ENCODE measurements around the gene ELMO1.
"Not testable (repeated sequence)": the region's sequence is repeated elsewhere in the genome, so short reads cannot be mapped to it uniquely, and the experiment has no call there.

The ELMO1 gene

DNA sequence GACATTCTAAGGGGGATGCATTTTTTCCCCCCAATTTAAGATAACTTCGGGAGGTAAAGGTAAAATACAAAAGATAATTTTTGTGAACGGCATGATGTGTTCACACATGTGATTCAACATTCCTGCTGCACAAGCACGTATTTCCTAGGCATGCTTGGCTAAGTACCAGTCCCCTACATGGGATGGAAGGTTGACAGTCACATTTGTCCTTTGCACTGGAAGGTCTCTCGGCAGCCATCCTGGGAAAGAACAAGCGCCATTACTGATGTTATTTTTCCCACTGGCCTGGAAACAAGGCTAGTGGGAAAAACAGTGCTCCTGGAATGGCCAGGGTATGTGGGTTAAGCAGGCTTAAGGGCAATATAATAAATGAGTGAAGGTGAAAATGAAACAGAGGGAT, 448.2 kb downstream of the ELMO1 start:
- DNase-seq (ENCODE audit: extremely low read depth in 1 of 2, low read depth in 1 of 2), result no peak

DNA sequence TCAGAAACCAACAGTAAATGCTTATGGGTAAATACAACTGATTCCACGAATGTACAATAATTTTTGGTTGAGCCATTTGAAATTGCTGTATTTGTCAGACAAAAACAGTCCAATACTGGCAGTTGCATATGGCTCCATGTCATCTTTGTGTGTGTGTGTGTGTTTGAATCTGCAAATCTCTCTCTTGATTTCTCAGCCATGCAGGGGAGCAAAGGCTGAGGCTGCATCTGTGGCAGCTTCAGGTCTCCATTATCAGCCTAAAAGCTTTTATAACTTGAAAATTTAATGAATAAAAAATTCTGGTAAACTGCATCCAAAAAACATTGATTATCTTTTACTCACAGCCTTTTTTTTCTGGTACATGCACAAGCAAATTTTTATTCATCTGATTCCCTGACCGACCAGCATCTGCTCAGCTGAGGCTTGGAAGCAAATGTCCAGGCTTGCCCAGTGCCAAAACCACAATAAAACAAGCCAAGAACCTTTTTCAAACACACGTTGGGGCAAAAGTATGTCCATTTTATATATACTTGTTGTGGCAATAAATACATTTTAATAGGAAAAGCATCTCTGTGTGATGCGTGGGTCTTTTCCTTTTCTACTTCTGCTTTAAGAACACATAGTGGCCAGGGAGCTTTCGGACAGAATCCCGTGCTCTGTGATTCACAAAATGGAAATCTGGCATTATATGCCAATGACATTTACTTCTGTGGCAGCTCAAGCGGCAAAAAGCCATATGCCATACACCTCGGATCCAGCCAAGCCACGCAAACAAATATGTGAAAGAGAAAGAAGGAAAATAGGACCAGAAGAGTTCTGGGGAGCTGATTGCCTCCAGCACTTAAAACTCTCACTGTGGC, 448.8 kb downstream of the ELMO1 start:
- DNase-seq (ENCODE audit: extremely low read depth in 1 of 2, low read depth in 1 of 2), result no peak

DNA sequence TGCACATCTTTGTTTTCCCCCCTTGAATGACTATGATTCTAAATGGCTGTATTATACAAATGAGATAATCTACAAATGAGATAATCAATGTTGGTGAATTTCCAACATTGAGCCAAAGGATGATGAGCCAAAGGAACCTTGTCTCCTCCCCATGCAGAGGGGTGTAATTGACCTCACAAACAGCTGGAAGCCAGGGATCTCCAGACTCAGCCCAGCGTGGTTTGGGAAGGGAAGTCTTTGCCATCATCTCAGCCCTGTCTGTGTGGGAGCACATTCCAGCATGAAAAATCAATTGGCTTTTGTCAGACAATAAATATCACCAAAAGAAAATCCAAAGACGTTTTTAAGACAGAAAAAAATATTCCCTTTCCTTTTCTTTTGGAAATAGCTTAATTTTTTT, 452.9 kb downstream of the ELMO1 start:
- no peak for DNase-seq (ENCODE audit: extremely low read depth in 1 of 2, low read depth in 1 of 2)

DNA sequence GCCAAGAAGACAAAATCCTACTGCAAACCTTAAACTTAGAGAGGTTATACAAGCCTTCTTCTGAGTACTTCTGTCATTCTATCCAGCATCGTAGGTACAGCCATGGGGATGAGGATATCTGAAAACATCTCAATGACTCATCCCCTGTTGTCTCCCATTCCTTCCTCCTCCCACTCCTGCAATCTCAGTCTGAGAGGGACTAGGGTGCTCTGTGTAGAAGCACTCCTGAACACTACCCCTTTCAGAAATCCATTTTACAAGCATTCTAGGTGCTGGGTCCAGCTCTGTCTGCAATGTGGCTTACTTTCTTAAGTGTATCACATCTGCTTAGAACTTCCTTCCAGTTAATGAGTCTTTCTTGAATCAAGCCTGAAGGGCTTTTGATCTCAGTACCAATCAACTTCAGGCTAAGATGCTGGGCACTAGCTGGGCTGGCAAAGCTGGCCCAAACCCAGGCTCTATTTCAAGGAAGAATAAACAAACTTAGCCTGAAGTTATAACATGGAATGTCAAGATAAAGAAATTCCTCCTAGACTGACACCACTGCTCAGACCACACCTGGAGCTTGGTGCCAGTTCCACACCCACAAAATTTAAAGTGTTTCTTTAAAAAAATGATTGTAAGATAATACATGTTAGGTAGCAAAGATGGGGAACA, 454.1 kb downstream of the ELMO1 start:
- no peak for DNase-seq (ENCODE audit: extremely low read depth in 1 of 2, low read depth in 1 of 2)

DNA sequence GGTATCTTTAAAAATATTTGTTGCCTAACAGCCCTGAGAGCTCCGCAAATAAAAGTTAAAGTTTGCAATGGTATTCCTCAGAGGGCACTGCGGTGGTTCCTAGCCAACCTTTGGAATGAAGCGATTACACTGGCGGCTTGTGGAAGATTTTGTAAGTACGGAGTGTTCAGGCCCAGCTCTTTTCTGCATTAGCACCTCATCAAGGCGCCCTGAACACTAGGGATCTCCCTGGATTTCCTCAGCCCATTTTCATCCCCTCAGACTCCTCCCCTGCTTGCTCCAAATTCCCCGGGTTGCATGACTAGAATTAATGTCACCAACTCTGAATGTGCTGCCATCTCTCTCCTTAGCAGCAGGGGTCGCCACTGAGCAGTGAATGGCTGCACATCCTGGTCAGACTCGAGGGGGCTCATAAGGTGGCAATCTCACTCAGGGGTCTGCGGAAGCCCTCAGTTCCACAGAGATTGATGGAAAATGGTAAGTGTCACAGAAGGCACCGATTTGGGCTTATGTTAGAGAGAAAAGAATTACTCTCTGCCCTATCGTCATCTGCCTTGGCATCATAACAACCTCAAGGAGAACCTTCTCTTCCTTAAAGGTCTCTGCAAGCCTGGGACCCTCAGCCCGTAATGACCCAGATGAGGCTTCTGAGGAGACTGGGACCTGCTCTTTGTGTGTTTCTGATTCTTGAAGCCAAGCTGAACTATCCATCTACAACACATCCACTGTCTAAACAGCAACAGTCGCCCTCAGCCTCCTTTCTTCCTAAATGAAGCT, 461.5 kb downstream of the ELMO1 start:
- peak in 1 of 2 donors; percentile 27 for DNase-seq (ENCODE audit: extremely low read depth in 1 of 2, low read depth in 1 of 2)

DNA sequence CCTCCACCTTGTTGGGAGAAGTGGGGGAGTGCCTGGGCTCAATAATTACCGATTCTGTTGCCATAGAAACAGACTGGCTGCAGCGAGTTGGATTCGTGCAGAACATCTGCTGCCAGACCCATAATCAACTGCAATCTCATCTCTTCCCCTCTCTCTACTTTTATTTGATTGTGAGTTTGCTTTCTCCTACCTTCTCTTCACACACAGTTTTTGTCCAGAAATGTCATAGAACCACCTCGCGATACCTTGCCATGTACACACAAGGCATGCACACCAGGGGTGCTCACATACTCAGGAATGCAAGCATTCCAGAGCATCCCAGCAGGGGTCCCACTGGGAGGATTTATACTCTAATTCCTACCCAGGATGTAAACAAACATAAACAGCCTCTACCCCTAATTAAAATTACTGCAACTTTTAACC, 462.1 kb downstream of the ELMO1 start:
- no peak for DNase-seq (ENCODE audit: extremely low read depth in 1 of 2, low read depth in 1 of 2)

DNA sequence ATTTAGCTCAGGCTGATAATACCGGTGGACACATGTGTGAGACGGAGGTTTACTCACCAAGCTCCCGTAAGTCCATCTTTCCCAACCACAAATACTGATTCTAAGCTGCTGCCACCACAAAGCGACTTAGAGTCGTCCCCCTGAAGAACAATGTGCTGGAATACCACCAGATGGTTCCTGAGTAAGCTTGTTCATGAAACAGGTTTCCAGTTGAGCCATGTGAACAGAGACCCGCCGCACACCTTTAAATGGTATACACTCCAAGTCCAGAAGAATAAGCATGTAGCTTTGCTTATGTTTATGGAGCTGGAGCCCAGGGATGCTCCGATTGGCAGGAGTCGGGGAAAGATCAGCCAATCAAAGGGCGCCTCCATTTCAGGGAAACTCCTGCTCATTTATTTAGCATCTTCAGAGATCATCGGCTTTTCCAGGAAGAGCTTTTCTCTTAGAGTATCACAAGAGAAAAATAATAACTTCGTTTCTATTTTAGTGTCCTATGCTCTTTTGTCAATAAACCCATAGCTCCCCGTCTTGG, 462.7 kb downstream of the ELMO1 start:
- no peak for DNase-seq (ENCODE audit: extremely low read depth in 1 of 2, low read depth in 1 of 2)

DNA sequence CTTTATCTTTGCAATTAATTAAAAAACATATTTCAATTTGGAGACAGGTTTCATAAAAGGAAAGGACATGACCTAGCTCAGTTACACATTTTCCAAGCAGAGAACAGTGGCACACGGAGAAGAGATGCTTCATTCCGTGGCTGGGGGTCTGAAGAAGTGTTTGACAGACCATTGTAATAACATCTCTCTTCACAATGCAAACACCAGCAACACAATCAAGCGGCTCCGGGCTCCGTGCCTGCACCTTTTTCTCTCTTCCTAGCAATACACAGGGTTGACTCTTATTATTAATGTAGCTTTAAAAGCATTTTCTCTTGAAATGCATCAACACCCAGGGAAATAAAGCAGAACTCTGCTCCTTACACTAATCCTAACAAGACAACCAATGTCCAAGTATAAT, 463.3 kb downstream of the ELMO1 start:
- DNase-seq (ENCODE audit: extremely low read depth in 1 of 2, low read depth in 1 of 2), result no peak

DNA sequence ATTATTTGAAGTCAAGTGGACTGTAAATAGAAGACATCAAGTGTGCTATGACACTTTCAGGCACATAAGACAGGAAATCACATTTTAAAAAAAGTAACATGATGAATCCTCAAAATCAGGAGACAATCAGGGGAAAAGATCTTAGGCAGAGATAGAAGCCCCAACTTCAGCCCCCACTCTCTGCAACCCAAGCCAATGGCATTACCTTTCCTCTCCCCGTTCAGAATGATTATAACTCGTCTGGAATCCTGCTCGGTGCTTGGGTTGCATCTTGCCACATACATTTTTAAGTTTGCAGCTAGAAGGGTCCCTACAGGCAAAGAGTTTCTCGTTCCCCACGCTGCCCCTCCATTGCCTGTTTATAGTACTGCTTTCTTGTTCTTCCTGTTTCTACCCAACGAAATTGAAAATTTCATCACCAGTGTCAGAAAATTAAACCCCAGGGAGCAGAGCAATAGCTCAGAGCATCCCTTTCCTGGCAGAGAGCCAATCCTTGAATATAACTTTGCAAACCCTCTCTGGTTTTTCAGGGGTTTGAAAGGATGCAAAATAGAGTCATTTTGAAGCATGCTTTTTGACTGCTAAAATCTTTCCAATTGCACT, 463.9 kb downstream of the ELMO1 start:
- DNase-seq (ENCODE audit: extremely low read depth in 1 of 2, low read depth in 1 of 2), result no peak

DNA sequence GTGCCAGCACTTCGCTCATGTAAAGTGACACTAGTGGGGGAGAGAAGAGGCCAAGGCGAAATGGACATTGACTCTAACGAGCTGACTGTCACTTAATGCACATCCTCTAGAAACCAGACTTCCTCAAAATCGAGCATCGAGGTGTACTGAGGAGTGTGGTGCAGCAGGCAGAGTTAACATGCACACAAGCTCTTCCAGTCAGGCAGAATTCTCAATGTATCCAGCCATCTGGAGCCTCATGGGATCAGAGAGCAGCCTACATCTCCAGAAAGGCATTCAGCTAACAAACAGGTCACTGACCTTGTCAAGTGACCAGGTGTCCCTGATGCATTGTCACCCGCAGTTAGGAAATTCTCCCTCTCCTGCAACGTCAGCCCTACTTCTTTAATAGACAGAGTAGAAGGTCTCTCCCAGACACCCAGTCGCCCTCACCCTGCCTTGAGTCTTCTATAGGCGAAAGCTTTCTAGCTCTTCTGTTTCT, 464.6 kb downstream of the ELMO1 start:
- DNase-seq (ENCODE audit: extremely low read depth in 1 of 2, low read depth in 1 of 2), result no peak

DNA sequence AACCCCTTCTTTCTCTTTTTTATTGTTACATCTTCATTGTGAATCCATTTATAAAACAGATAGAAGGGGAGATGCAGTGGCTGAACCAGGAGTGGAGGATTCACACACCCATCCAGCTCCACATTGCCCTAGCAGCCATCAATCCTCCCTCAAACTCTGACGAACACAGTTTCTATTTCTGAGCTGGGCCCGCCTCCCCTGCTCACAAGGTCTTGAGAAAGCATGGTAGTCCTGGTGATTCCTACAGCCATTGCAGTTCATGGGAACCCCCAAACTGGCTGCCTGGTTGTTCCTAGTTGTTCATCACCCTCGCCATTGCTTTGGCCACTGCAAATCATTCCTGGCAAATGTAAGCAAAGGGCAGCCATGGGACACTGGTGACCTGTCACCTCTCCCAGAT, 465.9 kb downstream of the ELMO1 start:
- no peak for DNase-seq (ENCODE audit: extremely low read depth in 1 of 2, low read depth in 1 of 2)

DNA sequence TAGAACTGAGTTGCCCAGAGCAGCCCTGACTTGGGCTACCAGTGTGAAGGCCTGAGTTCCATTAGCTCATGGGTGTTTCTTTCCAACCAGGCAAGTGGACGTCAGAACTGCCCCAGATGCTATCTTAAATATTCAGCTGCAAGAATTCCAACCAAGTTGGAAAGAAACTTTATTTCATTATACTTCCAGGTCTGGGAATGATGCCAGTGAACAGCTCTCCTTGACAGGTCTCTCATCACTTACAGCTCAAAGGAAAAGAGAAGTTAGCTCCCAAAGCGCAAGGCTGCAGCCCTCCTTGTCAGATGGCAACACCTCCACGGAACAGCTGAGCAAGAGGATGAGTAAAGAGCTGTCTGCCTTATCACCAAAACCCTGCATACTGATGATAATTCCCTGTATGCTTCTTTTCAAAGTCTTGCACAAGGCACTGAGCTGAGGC, 468.8 kb downstream of the ELMO1 start:
- DNase-seq (ENCODE audit: extremely low read depth in 1 of 2, low read depth in 1 of 2), result no peak

DNA sequence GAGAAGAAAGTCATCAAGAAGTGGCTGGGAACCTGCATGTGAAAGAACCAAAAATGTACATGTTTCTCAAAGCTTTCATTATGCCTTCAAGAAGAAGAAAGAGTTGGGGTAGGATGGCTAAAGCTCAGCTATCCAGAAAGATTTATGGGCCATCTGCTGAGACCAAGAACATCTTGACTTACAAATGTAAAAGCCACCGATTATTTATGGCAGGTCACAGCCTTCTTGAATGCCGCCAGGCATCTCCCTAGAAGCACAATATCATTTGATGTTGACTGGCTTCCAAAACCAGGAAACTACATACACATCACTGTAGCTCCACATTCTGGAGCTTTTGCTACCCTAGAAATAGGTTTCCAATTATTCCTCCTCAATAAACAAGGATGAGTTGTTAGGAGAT, 470.2 kb downstream of the ELMO1 start:
- no peak for DNase-seq (ENCODE audit: extremely low read depth in 1 of 2, low read depth in 1 of 2)

DNA sequence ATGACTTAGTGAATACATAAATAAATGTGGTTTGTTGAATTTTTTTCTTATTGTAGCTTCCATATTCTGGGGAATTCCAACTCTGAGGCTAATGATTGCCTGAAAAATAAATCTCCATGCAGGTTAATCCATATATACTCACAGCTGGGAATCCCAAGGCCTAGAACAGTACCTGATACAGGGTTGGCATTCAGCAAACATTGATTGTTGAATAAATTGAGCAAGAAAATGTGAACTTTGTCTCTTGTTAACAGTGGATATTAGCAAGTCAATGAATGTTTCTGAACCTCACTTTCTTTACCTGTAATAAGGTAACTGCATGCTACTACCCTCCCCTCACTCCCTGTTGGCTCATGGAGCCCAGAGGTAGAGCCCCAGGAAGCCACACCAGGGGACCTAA, 470.8 kb downstream of the ELMO1 start:
- DNase-seq (ENCODE audit: extremely low read depth in 1 of 2, low read depth in 1 of 2), result no peak

DNA sequence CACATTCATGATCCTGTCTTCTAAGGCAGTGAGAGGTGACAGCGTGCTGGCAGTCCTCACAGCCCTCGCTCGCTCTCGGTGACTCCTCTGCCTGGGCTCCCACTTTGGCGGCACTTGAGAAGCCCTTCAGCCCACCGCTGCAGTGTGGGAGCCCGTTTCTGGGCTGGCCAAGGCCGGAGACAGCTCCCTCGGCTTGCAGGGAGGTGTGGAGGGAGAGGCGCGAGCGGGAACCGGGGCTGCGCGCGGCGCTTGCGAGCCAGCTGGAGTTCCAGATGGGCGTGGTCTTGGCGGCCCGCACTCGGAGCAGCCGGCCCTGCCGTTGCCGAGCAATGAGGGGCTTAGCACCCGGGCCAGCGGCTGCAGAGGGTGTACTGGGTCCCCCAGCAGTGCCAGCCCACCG, 475.1 kb downstream of the ELMO1 start:
- not testable (repeated sequence) for DNase-seq (ENCODE audit: extremely low read depth in 1 of 2, low read depth in 1 of 2)

DNA sequence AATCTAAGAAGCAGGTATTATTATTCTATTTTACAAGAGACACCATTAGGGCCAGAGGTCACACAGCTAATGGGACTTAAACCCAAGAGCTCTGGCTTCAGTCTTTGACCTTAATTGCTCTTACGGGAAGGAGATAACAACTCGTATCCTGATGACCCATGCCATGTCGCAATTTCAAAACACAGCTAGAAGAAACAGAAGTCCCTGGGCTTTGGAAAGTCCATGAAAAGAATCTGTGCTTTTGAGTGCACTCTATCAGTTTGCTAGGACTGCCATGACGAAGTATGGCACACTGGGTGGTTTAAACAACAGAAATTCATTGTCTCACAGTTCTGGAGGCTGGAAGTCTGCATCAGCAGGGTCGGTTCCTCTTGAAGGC, 476.5 kb downstream of the ELMO1 start:
- DNase-seq (ENCODE audit: extremely low read depth in 1 of 2, low read depth in 1 of 2), result no peak

DNA sequence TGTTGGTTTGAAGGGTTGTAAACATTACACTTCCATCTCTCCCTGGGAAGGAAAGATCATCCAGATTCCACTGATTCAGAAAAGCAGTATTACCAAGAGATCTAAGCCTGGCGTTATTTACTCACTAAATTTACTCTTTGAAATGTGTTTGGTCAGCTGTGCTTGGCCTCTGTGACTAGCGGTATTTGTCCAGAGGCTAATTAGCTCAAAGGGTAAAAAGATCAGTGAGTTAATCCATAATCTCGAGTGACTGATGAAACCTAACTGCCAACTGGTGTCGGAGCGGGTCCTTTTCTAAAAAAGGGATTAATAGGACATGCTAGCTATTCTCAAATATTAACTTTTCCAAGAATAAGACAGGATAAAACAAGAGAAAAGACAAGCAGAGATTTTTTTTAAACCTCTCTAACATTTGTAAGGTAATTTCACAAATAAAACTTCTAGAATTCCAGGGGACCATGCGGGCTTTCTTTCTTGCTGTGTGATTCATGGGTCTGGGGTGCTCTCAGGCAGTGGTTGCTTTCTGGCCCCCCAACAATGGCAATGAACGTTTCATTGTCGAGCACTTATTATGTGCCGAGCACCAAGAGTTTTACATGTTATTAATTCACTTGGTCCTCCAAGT, 477.0 kb downstream of the ELMO1 start:
- no peak for DNase-seq (ENCODE audit: extremely low read depth in 1 of 2, low read depth in 1 of 2)

DNA sequence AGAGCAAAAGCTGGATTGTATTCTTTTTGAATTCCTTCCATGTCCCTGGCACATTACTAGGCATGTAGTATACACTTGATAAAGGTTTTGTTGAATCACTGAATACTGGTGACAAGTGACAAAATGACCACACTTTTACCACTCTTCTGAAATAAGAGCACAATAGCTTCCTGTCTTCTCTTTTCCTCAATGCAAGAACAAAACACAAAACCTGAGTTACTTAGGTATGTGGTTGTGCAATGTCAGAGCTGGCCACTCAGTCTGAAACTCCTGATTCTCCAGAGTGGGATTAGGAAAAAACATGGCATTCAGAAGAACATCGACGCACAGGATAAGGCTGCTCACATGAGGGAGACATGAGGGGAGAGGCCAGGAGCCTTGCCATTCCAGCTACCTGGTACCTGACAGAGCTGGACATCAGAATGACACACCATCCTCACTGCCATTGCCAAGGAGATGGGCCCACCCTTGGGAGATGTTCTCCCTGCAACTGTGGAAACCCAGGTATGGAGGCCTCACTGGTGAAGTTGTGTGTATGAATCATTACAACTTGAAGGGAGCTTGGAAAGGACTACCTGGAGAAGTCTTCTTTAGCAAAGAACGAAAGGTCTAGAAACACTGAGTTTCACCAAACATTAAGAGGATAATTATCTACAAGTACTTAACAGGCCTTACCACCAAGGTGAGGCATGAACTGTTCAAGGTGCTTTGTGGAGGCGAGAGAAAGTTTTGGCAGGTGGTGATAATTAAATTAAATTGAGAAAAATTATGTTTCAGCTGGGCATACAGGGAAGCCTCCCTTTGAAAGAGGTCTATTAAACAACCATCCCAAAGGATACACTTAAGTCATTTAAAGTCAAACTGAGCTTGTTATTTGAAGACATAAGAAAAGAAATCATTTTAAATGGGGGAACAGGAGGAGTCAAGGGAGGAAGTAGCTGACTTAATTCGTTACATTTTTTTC, 477.8 kb downstream of the ELMO1 start:
- no peak for DNase-seq (ENCODE audit: extremely low read depth in 1 of 2, low read depth in 1 of 2)

DNA sequence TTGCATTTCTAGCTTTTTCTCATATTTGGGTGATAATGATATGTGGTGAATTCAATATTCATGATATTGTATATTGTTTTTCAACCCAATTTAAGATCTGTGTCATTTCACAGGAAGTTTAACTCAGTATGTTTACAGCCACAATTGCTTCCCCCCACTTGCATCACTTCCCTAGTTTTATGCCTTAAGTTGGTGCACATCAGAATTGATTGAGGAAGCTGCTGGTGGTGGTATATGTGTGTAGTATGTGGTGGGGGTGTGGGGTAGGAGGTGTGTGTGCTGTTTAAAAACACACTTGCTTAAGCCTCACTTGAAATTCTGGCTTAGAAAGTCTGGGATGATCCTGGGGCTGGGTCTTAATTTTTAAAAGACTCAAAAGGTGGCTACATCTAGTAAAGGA, 479.3 kb downstream of the ELMO1 start:
- no peak for DNase-seq (ENCODE audit: extremely low read depth in 1 of 2, low read depth in 1 of 2)

All from activated CD8-positive, alpha-beta memory T cell treated with anti-CD3 and anti-CD28 coated beads for 1 hour (primary cell).